CD4-positive, alpha-beta T cell treated with Interleukin-15 for 1 hour (primary cell): ENCODE data around the gene GLMN.

ENCODE experiments used
- DNase-seq: peaks from one replicate; pipeline ENCODE4 v3.0.0-alpha.2; 2020

GLMN gene, protein sequence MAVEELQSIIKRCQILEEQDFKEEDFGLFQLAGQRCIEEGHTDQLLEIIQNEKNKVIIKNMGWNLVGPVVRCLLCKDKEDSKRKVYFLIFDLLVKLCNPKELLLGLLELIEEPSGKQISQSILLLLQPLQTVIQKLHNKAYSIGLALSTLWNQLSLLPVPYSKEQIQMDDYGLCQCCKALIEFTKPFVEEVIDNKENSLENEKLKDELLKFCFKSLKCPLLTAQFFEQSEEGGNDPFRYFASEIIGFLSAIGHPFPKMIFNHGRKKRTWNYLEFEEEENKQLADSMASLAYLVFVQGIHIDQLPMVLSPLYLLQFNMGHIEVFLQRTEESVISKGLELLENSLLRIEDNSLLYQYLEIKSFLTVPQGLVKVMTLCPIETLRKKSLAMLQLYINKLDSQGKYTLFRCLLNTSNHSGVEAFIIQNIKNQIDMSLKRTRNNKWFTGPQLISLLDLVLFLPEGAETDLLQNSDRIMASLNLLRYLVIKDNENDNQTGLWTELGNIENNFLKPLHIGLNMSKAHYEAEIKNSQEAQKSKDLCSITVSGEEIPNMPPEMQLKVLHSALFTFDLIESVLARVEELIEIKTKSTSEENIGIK

DNA sequence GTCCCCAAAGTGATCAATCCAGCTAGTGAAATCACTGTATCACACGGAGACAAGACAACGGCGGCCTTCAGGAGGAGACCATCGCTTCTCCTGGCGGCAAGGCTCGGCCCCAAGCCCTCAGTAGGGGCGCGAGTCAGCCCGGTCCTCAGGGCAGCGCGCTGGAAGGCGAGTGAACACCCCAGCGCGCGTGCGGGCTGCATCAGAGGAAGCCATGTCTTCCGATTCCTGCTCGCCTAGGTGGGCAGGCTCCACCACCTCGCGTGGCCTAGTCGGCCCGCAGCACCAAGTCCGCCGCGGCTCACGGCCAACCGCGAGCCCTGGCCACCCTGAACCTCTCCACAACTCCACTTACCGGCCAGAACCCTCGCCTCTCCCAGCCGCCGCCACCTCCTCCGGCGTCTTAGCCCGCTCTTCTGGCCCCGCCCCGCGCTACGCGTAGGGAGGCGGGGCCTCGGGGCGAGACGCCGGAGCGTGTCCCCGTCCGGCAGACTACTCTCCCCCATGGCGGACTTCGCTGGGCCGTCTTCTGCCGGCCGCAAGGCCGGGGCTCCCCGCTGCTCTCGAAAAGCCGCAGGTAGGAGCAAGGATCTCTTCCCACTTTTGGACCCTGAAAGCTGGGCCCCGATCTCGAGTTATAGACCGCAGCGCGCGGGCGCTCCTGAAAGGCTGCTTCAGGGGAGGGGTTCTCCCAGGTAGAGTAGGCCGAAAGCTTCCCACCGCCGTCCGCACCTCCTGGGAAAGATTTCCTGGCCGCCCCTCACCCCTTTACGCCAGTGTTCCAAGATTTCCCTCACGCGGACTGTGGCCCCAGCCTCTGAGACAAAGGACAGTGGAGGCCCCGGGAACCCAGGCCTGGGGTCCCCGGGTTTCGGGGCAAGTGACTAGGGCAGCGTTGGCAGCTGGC lies at the start of gene GLMN, which contains the start of gene RPAP2:
GLMN (minus strand) TSS at position 415 of the 904 bp plus-strand sequence. CDS start 988 bp downstream, outside the sequence.
RPAP2 (plus strand) TSS at position 487 of the 904 bp plus-strand sequence; CDS start at position 502, 15 bp downstream.
- peak; percentile 76 for DNase-seq

DNA sequence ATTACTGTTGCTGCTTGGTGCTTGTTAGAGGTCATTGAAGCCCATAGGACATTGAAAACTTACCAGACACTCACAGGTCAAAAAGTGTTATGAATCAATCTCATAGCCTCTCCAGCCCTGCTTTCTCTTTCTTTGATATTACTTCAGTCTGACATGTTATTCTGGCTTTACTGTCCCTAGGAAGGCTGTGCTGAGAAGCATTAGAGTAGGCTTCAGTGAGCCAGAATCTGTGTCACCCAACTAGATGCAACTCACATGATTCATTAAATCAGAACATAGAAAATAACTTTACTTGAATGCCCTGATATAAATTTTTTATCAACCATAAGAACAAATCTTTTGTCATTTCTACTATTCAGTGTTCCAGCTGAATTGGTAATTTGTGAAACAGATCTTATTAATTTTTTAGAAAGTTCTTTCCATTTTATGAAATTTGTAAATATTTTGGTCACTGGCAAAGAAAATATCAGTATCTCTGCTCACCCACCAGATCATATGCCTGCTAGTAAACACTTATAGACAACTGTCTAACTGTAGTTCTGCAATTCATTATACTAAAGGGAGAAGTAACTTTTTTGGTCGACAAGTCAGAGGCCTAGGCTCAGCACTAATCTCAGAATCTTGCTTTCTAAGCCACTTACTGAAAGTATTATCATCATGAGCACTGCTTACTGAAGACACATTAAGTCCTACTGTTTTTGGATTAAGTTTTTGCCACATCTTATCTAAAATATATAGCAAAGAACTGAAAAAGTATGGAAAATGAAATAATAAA lies 48.3 kb upstream of the GLMN start:
- DNase-seq, result no peak

DNA sequence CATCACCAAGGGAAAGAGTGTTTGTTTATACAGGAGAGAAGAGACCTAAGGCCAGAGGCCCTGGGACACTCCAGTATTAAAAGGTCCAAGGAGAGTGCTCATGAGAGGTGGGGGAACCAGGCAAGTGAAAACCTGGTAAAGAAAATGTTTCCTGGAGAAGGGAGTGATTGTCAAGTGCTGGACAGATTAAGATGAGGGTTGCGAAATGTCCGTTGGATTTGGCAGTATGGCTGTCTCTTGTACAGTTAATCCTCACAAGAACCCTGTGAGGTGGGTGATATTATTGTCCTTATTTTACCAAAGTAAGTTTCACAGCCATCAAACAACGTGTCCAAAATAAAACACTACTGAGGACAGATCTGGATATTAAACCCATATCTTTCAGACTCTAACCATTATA lies 44.3 kb upstream of the GLMN start:
- no peak for DNase-seq

DNA sequence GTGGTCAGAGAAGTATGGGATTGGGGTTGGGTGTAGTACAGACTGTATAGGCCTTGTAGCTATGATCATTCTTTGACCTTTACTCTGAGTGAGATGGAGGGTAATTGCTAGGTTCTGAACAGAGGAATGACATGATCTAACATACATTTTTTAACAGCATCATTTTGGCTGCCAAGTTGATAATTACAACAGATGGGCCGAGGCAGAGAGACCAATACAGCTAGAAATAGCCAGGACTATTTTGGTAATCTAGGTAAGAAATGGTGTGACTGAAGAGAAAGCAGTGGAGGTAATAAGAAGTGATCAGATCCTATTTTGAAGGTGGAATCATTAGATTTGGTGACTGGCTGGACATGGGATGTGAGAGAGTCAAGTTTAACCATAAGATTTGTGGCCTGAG lies 43.6 kb upstream of the GLMN start:
- no peak for DNase-seq

DNA sequence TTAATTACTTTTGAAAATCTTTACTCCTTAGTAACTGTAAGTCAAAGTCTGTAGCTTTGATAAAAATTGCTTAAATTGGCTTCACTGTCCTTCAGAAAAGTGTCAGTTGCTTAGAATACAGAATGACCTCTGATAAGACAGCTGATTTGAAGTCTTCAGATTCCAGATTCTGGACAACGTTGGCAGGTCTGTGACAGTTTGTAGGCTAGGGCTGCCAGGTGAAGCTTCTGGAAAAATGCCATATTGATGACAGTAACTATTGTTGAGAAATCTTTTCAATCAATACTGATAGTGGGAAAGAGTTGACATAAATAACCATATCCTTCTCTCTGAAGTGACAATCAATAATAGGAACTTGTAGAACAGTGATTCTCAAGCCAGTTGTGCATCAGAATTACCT lies 41.4 kb upstream of the GLMN start:
- no peak for DNase-seq

DNA sequence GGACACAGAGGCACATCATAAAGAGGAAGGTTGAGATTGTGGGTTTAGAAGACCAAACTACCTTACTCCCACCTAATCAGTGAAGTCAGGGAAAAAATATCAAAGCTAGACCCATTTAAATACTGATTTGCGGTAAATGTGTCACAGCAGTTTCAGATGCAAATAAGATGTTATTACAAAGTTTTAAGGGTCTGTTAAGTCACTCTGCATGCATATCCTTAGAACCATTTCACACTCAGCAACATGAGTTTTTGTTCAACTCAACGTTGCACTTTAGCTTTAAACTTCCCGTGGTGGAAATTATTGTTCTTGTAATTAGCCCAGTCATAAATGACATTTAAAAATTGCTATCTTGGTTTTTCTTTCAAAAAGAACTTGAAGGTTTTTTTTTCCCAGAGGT lies 34.9 kb upstream of the GLMN start:
- no peak for DNase-seq

DNA sequence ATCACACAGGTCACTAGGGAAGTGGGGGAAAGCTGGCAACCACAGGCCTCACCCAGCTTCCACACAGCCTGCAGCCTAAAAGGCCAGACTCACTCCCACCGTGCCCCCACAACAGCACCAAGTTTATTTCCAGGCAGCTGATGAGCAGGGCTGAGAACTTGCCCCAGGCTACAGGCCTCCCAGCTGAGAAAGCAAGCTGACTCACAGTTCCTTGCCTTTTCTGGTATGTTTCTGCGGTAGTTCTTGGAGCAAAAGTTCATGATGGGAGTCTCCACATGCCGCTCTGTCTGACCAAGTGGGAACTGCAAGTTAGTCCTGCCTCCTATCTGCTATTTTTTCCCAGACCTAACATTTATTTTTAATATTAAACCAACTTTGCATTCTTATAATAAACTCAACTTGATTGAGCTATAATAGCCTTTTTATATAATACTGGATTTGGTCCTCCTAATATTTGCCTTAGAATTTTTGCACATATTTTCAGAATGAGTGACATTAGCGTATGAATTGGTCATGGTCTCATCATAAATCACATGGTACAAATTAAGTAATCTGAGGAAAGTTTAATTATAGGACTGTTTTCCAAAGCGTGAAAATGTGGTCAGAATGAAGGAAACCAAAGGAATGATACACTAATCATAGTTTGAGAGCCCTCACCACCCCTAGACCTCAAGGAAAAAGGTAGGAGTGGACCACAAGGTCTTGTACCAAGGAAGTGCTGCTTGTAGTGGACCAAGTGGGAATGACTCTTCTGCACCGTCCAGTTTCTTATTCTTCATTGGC lies 30.8 kb upstream of the GLMN start:
- no peak for DNase-seq

DNA sequence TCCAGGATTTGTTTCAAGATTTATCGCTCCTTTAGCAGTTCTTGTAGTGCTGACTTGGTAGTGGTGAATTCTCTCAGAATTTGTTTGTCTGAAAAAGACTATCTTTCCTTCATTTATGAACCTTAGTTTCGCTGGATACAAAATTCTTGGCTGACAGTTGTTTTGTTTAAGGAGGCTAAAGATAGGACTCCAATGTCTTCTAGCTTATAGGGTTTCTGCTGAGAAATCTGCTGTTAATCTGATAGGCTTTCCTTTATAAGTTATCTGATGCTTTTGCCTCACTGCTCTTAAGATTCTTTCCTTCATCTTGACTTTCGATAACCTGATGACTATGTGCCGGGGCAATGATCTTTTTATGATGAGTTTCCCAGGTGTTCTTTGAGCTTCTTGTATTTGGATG lies 29.0 kb upstream of the GLMN start:
- DNase-seq, result no peak

DNA sequence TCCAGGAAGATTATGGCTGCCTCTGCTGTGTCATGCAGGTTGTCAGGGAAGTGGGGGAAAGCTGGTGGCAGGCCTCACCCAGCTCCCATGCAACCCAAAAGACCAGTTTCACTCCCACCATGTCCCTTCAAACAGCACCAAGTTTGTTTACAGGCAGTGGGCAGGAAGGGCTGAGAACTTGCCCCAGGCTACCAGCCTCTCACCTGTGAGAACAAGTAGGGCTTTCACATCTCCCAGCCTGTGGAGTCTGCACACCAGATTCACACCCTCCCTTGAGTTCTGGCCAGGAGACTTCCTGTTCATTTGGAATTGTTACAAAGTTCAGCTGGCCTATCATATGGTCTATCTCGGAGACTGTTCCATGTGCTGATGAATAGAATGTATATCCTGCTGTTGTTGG lies 27.9 kb upstream of the GLMN start:
- DNase-seq, result no peak

DNA sequence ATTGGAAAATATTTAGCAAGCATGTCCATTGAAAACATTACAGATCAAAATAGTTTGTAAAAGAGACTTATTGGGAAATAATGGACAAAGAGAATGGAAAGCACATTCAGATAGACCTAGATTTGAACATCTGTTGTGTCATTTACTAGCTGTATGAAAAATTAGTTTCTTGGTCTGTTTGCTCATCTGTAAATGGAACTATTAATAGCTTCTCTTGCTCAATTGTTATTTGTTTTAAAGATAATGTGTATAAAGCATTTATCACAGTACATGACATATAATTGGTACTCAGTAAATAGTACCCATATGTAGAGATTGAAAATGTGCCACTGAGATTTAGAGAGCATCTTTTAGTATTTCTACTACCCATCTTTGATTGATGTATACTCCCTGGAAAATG lies 26.0 kb upstream of the GLMN start:
- no peak for DNase-seq

DNA sequence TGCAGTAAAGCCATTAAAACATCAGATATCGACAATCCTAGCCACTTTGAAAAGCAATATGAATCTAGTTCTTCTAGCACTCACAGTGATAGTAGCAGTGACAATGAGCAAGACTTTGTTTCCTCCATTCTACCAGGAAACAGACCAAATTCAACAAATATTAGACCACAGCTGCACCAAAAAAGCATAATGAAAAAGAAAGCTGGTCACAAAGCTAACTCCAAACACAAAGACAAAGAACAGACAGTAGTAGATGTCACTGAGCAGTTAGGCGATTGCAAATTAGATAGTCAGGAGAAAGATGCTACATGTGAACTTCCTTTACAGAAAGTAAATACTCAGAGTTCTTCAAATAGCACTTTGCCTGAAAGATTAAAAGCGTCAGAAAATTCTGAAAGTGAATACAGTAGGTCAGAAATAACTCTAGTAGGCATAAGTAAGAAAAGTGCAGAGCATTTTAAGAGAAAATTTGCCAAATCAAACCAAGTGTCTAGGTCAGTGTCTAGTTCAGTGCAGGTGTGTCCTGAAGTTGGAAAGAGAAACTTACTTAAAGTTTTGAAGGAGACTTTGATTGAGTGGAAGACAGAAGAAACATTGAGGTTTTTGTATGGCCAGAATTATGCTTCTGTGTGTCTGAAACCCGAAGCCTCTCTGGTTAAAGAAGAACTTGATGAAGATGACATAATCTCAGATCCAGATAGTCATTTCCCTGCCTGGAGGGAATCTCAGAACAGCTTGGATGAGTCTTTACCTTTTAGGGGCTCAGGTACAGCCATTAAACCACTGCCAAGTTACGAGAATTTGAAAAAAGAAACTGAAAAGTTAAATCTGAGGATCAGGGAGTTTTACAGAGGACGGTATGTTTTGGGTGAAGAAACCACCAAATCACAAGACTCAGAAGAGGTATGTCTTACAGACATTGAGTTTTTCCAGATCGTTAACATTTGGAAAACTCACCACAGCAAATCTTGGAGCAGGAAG lies 25.0 kb upstream of the GLMN start:
- no peak for DNase-seq

DNA sequence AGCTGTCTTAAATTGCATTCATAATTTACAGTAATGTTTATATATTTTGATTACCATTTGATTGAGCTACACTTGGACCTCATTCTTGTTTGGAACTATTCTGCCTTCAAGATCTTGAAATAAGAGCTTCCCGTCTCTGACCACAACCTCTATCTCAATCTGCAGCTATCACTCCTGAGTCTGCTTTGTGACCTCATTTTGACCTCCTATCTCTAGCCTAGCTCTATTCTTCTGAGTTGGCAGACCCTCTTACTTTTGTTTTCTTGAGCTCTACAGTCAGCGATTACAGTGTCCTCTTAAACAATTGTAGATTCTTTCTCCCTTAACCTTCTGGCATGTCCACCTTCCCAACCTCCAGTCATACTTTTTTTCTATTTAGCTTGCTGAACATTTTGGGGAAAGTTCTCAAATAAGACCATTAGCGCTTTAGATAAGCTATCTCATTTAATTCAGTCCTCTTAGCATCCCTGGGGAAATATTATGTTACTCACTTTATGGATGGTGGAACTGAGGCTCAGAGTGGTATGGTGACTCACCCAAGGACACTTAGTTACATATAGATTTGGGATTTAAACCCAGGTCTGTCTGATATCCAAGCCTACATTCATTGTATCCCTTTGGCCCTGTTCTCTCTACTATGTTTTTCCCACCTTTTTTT lies 19.2 kb upstream of the GLMN start:
- DNase-seq, result no peak

DNA sequence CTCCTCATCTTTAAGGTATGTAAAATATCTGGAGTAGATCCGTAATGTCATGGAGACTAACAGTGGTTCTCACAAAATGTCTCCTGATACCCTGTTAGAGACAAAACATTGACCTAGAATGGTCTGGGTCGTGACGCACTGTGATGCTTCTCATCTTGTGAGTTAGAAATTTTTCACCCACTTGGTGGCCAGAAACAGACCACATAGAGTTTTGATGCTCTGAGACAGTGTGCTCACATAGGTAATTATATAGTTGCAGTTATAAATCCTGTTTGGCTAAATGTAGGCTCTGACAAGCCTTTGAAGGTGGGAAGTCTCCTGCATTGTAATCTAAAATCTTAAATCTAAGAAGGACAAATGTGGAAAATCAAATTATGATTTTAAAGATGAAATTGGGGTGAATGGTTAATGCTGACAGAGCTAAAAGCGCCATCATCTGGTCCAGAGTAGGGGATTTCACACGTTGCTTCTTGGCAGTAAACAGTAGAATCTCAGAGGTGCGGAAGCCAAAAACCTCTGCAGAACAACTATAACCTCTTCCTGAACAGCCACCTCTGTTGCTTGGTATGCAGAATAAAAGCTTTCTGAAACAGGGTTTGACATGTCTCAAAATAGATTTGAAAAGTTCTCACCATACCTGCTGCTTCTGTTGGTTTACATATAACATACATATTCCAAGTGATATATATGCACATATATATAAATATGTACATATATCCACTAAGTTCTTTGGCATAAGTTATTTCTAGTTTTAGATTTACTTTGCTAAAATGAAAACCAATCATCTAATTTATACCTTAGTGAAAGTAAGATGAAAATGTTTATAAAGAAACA lies 17.2 kb upstream of the GLMN start:
- DNase-seq, result peak; percentile 54

DNA sequence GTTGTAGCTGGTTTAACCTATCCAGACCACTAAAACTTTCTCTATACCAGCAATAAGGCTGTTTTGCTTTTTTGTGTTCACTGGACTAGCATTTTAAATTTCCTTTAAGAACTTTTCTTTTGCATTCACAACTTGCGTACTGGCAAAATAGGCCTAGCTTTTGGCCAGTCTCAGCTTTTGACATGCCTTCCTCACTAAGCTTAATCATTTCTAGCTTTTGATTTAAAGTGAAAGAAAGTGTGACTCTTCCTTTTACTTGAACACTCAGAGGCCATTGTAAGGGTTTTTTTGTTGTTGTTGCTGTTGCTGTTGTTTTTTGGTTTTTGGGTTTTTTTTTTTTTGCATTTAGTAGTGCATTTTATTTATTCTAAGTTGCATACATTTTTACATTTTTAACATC lies 15.2 kb upstream of the GLMN start:
- DNase-seq, result no peak

DNA sequence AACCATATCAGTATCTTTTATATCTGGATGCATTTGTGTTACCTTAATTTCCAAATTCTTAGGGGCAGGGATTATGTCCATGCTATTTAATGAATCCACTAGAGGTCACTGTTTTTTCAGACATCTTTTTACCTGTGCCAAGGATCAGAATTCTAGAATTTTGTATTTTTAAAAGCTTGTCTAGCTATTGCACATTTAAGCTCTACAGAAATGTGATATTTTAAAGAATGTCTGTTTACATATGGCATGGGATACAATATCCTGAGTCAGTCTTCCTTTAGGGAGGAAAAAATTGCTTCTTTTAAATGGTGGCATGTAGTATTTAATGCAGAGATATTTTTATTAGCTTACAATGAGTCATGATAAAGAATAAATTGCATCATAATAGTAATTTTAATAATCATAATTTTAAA lies 11.4 kb upstream of the GLMN start:
- no peak for DNase-seq

DNA sequence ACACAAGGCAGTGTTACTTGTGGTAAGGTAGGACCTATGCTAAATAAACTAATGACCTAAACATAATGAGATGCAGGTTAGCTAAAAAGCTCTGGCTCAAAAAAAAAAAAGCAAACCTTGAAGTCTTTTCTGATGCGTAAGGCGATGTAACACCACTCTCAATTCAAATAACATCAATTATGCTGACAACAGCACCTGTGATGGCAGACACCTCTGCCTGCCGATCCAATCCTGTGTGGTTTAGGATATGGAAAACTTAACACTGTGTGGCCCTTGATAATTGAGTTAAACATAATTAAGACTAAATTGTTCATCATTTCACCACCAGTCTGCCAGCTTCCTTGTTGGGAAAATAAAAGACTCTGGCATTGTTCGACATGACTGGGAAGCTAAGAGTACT lies 9.2 kb upstream of the GLMN start:
- no peak for DNase-seq

DNA sequence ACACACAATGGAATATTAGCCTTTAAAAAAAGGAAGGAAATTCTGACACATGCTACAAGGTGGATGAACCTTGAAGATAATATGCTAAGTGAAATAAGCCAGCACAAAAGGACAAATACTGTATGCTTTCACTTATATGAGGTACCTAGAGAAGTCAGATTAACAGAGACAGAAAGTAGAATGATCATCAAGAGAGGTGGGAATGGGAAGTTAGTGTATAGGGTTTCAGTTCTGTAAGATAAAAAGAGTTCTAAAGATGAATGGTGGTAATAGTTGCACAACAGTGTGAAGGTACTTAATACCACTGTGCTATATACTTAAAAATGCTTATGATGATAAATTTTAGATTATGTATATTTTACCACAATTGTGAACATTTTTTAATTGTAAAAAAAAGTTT lies 7.2 kb upstream of the GLMN start:
- DNase-seq, result no peak

DNA sequence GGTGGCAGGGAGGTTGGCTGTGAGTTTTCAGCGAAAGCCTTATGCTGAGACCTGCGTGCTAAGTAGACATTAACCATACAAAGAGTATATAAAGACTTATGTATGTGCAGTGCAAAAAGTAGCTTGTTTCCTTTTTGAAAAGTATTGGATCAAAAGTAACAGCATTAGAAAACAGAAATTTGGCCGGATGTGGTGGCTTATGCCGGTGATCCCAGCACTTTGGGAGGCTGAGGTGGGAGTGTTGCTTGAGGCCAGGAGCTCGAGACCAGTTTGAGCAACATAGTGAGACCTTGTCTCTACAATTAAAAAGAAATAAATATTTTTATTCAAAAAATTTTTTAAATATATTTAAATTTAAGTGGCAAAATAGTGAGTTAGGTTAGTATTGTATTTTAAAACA lies 2.2 kb upstream of the GLMN start:
- DNase-seq, result no peak
